Sciatic nerve (tissue), 2 donors: Measurements from ENCODE around the gene ITGB1BP1. TPM values are rescaled to one million over a fixed set of nuclear protein-coding genes. Genes with fewer than 3 reads are reported as not detected.

Experiments
- ATAC-seq: fragments of 200-7000 bp; cut with Tn5 transposase; one replicate; pipeline ENCODE4 v1.9.1; 2020; ENCODE audit warnings: mild to moderate bottlenecking, moderate library complexity
- DNase-seq: peaks from one replicate; pipeline ENCODE4 v3.0.0-alpha.2; 2020; ENCODE audit warnings: low spot score
- intact Hi-C: fragments of 100-400 bp; cut with DNase I; formaldehyde crosslinking; loops from one replicate; pipeline ENCODE4 v1.14.2; 2022
- total RNA-seq: library from RNA; stranded (reverse); fragmentation: NEBNext Ultra II Directional; extraction: Animal tissue kit (Norgen Biotek cat#: 25700); gene quantifications from one replicate; pipeline ENCODE4 v1.2.1, GENCODE V29; 2021
- donor health status: DM: no; HTN: no; CAD: no.
- donor health status: DM: no; HTN: no; CAD: no.

ITGB1BP1 gene
- total RNA-seq, 1 donor from 2014 or later, result 163 TPM

DNA sequence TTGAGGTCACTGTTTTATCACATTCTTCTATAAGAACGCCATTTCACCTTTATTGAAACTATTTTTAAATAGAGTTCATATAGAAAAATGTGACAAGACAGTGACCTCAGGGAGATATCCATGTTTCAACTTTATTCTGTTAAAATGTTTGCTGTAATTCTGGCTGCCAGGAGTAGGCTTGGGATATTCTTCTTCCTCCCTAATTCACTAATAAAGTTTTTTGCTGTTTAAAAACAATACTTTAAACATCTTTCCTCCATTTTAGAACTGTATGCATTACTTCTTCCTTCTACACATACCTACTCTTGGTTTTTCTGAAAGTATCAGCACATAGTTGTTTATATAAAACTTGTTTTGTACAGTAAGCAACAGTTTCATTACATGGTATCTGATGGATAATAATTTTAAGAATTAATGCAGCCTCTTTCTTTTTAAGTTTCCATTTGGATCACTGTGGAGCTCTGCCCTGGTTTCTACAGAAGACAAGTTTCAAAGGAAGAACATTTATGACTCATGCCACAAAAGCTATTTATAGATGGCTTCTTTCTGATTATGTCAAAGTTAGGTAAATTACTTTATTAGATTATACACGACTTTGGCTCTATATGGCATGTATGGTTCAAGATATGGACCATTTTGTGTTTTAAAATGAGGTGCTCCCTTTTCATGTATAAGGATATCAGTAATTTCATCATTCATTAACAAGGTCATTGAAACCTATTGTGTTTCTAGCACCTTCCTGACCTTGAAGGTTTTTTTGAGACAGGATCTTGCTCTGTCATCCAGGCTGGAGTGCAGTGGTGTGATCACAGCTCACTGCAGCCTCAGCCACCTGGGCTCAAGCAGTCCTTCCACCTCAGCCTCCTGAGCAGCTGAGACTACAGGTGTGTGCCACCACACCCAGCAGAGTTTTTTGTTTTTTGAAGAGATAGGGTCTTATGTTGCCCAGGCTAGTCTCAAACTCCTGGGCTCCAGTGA is 7.3 kb upstream of the ITGB1BP1 start:
- ATAC-seq, result no peak
- DNase-seq, result no peak
- intact Hi-C loops, result no loop called here

DNA sequence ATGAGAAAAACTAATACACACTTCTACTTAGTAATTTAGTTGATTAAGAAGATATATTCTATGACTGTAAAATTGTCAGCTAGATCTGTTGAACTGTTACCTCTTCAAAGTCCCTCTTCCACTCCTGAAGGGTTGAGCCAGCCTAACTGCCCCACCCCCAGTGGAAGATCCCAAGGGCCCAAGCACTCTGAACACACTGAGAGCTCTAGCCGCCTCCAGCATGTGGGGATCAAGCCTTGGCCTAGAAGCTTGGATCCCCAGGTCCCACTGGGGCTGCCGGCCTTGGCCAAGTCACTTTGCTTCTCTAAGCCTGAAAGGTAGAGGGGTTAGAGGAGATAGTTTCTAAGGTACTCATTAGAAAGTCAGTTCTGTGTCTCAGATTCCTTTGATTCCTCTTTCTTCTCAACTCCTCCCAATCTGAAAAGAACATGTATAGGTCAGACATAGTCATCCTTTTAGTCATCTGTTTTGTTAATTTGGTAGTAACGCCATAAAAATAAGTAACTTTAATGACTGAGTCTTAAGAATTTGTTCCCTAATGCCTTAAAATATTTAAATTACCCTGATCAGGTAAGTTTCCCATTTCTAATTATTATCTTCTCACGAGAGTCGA is 5.7 kb upstream of the ITGB1BP1 start:
- no peak for ATAC-seq
- intact Hi-C loops, result no loop called here
- no peak for DNase-seq

DNA sequence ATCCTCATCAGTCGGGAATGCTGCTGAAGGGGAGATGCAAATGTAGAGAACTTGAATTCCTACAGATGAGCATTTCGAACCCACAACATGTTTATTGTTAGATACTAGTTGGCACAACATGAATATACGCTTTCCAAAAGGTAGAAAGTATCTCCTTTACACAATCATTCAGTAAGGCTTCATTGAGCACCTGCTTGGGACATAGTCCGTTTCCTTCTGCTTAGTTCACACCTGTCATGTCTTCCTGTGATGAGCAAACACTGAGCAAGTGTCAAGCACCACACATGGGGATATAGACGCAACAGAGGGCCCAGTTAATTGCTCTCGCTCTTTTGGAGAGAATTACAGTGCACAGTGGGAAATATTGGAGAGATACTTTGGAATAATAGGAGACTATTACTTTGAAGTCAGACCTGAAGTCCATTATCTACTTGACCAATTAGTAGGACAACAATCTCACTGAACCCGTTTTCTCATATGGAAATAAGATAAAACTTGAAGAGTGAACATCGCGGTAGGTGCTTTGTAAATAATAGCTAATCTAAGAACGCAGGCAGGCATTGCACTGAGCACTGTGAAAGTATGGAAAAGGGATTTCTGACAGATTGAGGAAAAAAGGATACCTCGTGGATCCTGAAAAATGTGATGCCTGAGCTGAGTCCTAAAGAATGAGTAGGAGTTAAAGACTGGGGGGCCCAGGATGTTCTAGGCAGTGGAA is 1.3 kb upstream of the ITGB1BP1 start:
- DNase-seq, result no peak
- intact Hi-C loops, result no loop called here
- ATAC-seq, result no peak

DNA sequence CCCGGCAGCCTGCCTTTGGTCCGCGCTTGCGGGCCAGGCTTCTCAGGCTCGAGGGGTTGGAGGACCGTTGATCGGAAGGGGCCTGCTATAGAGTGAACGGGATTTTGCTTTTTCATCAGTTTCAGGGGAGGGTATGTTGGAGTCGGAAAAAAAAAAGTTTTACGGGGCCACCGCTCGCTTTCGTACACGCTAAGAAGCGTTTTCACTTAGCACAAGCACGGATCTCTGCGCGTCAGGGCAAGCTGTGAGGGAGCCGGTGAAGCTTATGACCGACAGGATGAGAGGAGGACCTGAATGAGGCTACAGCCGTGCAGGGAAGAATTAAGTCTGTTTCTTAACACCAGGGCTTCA is 569 bp upstream of the ITGB1BP1 start:
- intact Hi-C loops, result loop anchor here (2.0 kb wide), 1 partner anchor 47 kb away; no protein-coding TSS in a partner anchor
- peak; percentile 4 for ATAC-seq
- DNase-seq, result no peak

DNA sequence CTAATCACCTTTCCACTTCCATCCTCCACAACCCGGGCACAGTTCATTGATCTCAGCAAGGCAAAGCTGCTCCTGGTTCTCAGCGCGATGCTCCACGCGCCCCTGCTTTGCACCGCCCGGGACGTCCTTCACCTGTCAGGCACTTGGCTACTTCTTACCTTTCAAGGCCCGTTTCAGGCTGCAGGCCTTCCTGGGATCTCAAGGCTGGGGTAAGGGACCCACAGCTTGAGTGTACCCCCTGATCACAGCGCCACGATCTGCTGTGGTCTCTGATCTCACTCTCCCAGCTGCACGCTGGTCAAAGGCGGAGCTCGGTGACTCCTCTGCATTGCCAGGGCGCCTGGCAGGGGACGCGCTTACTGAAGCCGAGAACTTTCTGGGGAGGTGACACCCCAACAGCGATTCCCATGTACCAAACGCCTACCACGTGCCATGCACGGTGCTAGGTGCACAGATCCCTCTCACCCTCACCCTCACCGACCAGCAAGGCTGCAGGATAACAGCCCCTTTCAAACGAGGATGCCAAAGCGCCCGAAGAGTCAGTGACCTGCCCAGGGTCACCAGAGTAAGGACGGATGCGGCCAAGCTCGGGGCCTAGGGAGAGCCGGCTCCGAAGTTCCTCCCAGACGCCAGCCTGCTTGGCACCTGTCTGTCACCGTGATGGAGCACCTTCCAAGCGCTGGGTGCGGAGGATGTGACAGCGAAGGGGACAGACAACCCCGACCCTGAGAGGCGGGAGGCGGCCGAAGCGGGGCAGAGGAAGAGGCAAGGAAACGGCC is 818 bp downstream of the ITGB1BP1 start:
- intact Hi-C loops, result loop anchor here (2.0 kb wide), 1 partner anchor 48 kb away; no protein-coding TSS in a partner anchor
- ATAC-seq, result peak; percentile 53
- peak; percentile 73 for DNase-seq

DNA sequence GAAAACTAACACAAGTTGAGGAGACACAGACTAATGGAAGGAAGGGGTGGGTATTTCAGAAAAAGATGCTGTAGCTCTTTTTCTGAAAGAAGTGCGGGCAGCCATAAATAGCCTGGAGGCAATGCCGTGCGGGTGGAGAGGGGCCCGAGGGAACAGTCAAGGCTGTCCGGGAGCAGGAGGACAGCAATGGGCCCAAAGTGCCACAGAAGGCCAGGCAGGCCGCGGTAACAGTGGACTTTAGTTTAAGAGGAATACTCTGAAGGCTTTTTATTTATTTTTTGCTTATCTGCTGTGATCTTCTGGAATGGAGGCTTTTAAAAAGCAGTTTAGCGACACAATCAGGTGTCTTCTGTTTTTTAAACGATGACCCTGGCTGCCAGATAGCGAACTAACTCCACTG is 2.8 kb downstream of the ITGB1BP1 start:
- DNase-seq (no peak), ATAC-seq (no peak)
- intact Hi-C loops, result no loop called here

DNA sequence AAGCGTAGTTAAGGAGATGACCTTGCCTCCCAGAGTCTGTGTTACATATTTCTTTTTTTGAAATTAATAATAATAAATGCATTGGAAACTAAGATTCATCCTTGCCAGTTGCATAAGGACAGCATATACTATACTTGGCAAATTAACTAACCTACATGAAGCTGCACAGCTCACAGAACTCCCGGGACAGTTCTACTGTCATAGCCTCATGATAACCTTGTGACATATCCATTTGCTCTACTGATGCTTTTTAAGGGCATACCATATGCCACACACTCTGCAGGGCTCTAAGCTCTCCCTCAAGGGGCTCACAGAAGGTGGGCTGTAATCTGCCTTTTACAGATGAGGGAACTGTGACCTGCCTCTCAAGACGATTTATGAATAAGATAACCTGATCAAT is 3.8 kb downstream of the ITGB1BP1 start:
- DNase-seq, result no peak
- intact Hi-C loops, result no loop called here
- ATAC-seq, result no peak

DNA sequence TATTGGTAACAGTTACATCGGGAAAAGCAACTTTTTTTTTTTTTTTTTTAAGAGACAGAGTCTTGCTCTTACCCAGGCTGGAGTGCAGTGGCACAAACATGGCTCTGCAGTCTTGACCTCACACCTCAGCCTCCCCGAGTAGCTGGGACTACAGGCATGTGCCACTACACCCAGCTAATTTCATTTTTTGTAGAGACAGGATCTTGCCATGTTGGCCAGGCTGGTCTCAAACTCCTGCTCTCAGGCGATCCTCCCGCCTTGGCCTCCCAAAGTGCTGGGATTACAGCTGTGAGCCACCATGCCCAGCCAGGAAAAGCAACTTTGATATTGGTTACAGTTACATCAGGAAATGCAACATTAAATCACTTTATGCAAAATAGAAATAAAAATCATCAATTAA is 4.6 kb downstream of the ITGB1BP1 start:
- no peak for ATAC-seq
- intact Hi-C loops, result no loop called here
- DNase-seq, result no peak

DNA sequence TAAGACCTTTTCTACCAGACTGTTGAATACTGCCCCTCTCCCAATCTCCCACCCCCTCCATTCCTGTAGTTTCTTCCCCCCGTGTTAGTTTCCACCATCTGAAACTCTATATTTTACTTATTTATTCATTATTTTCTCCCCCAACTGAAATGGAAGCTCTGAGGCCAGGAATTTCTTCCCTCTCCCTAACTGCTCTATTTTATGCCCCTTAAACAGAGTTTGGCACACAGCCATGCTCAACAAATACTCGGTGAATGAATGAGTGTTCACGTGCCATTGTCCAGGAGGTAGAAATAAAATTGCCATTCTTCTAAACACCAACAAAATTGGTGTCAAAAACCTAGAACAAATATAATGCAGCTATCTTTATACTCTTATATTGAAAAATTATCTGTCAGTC is 5.6 kb downstream of the ITGB1BP1 start:
- no peak for ATAC-seq
- no peak for DNase-seq
- intact Hi-C loops, result no loop called here

DNA sequence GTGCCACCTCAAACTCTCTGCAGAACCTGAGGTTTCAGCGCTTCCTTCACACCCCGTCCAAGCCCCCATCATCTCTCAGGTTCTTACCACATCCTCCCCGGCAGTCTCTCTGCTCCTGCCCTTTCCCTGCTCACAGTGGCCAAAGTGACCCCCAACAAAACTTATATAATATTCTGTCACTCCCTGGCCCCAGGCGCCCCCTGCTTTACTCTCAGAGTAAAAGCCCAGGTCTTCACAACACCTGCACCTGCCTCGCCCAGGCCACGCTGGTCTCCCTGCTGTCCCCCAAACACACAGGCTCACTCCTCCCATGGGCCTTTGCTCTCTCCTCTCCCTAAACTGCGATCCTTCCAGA is 6.4 kb downstream of the ITGB1BP1 start:
- ATAC-seq, result no peak
- DNase-seq, result no peak
- intact Hi-C loops, result no loop called here

DNA sequence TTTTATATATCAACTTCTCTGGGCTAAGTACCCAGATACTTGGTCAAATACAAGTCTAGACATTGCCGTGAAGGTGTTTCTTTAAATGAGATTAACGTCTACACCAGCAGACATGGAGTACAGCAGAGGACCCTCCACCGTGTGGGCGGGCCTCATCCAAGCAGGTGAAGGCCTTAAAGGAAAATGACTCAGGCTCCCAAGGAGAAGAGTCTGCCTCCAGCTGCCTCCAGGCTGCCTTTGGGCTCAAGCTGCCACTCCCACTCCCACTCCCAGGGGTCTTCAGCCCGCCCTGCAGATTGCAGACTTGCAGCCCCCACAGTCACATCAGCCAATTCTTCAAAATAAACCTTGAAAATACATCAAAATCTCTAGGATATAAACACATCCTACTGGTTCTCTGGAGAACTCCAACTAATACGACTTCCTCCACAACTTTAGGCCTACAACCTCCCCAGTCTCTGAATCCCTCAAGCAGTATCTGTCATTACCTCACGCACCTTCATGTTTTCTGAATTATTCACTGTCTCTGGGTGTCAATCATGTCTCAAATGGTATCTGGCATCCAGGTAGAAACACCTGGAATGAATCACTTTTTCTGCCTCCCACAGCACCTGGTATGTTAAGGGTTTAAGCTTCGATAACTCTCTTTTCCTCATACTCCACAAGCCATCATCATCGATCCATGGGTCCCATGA is 6.9 kb downstream of the ITGB1BP1 start:
- ATAC-seq, result no peak
- intact Hi-C loops, result no loop called here
- no peak for DNase-seq

DNA sequence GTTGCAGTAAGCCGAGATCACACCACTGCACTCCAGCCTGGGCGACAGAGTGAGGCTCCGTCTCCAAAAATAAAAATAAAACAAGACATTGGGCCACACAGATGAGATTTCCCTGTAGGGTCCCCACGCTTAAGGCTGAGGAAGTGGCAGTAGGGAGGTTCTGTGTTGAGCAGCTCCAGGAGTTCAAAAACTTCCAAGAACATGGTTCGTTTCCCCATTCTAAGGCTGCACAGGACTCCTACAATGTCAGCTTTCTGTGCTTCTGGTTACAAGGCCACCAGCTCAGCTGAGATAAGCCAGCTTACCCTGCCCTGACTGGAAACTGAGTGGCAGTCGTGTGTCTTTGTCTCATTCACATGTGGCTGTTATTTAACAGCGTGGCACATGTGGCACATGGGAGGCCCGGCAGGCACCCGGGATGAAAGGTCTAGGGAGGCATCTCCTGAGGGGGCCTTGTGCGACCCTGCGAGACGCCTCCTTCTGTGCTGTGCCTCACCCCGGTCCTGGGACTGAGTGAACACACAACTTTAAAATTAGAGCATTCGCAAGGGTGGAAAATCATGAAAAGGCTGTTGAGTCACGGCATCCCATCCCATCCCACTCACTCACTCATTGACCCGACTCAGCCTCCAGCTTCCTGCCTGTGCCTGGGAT is 7.7 kb downstream of the ITGB1BP1 start:
- DNase-seq (no peak), ATAC-seq (peak; percentile 24)
- intact Hi-C loops, result no loop called here

DNA sequence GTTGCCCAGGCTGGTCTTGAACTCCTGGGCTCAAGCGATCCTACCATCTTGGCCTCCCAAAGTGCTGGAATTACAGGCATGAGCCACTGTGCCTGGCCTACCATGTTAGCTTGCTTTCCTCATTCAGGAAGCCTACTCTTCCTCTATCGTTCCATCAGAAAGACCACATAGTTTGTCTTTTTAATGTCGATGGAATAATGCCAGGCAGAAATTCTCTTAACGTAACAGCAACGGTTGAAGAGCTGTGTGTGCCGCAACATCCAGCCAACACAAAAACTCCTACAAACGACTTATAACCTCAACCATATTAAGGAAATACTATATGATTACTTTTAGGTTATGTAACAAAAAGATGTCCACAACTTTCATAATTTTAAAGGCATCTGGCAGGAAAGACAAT is 10.5 kb downstream of the ITGB1BP1 start:
- ATAC-seq, result no peak
- intact Hi-C loops, result no loop called here
- DNase-seq, result no peak

DNA sequence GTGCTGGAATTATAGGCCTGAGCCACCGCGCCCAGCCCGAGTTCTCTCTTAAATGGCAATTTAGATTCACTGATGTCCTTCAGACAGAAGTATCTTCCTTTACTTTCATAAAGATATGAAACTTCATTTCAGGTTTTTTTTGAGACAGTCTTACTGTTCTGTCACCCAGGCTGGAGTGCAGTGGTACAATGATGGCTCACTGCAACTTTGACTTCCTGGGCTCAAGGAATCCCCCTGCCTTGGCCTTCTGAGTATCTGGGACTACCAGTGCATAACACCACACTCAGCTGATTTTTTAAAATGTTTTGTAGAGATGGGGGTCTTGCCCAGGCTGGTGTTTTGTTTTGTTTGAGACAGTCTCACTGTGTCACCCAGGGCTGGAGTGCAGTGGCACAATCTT is 13.2 kb downstream of the ITGB1BP1 start:
- no peak for ATAC-seq

DNA sequence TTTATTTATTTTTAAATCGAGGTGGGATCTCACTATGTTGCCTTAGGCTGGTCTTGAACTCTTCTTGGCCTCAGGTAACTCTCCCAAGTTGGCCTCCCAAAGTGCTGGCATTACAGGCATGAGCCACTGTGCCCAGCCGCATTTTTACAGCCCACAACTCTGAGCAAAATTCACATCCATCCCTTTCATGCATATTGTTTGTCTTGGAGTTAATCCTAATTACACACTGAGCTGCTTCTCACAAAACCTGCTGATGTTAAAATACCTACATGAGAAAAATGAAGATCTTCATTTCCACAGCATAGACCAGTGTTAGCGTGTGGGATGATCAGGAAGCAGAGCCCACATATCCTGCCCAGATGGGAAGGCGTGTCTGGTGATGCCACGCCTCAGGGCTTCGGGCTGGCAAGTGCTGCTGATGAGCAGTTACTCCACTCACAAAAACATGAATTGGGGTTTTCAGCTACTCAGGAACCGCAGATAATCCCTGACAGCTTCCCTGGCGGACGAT is 14.6 kb downstream of the ITGB1BP1 start:
- peak; percentile 50 for DNase-seq
- ATAC-seq, result peak; percentile 68
- intact Hi-C loops, result no loop called here

More for the DNA sequence above, 13.2 kb downstream of the ITGB1BP1 start:
- peak; percentile 26 for DNase-seq
- intact Hi-C loops, result no loop called here

DNA sequence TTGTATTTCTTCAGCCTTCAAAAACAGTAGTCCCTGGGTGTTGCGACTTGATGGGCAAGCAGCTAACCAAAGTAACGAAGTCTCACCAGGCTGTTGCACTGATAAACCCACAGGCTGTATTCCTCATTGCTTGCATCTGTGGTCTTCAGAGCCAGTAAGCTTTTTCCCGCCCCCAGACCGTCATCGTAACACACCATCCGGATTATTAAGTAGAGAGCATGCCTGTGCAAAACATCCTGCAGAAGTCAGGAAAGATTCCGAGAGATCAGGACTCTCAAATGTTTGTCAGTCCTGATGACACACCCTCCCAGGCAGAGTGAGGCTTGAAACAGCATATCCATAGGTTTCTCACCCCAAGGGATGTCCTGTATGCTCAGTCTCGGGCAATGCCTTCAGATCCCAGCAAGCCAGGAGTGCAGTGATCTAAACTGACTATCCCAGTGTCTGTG is 15.9 kb downstream of the ITGB1BP1 start:
- peak; percentile 30 for ATAC-seq
- peak; percentile 33 for DNase-seq
- intact Hi-C loops, result no loop called here

DNA sequence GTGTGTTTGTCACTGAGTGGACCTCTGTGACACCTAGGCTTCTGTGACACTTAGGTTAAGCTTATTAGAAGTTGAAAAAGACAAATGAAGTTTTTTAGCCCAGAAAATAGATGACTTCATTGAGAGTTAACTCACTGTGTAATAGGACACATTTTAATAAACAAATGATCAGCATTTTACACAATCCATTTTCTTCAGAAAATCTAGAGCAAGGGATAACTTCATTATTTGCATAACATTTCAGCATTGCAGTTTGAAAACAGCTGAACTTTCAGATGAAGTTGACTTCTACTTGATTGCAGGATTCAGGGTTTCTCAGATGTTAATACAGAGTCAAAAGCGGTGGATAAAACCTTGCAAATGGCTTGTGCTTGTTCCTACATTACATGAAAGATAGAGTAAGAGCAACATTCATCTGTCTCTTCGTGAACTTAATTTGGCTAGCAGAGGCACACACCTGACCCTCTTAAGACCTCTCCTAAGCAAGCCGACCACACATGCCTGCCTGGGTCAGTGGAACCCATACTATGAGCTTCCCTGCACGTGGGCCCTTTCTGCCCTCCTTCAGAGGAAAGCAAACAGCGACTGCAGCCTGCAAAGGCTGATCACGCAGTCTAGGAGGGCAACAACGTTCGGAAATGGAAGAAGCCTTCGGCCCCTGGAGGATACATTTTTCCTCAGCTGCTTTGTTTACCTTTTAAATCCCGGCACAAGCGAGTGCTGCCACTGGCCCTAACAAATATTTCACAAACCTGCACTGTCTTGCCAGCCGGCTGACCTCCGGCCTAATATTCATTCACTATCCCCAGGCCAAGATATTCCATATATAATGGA is 16.6 kb downstream of the ITGB1BP1 start:
- intact Hi-C loops, result no loop called here
- DNase-seq (peak; percentile 54), ATAC-seq (peak; percentile 57)
